ENCODE measurements around the gene SPSB2.
"Not testable (repeated sequence)": the region's sequence is repeated elsewhere in the genome, so short reads cannot be mapped to it uniquely, and the experiment has no call there.

The SPSB2 gene

GRCh38 chr12:6871052-6871957 lies 1.8 kb downstream of the SPSB2 start:
- Histone ChIP-seq H3K27ac (ENCODE audit: low read depth, low read length) (no peak overlapping the region), H3K4me3 (ENCODE audit: low read depth in 1 of 2, low read length in 2 of 2) (peak overlapping the region; percentile 75 to 94), H3K9me3 (ENCODE audit: control insufficient read depth in 1 of 2, low read length in 2 of 2) (no peaks in the 10 kb centered on the region), H3K9ac (ENCODE audit: low read depth in 1 of 2, low read length in 2 of 2) (peak overlapping the region; percentile 91 to 94), H3K27me3 (ENCODE audit: control insufficient read depth in 1 of 2, insufficient read depth in 2 of 2, low read length in 2 of 2) (no peaks in the 10 kb centered on the region), H3K36me3 (ENCODE audit: control insufficient read depth in 1 of 2, insufficient read depth in 2 of 2, low read length in 2 of 2) (peaks cover 15 to 20% of the 10 kb centered on the region in 2 donors), H3K4me1 (ENCODE audit: control insufficient read depth in 1 of 2, insufficient read depth in 2 of 2, low read length in 2 of 2) (peaks cover 47 to 48% of the 10 kb centered on the region in 2 donors)

DNA sequence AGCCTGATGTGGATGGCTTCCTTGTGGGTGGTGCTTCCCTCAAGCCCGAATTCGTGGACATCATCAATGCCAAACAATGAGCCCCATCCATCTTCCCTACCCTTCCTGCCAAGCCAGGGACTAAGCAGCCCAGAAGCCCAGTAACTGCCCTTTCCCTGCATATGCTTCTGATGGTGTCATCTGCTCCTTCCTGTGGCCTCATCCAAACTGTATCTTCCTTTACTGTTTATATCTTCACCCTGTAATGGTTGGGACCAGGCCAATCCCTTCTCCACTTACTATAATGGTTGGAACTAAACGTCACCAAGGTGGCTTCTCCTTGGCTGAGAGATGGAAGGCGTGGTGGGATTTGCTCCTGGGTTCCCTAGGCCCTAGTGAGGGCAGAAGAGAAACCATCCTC lies 2.8 kb downstream of the SPSB2 start:
- peak overlapping the region; percentile 8 to 75 for H3K9ac ChIP-seq (ENCODE audit: low read depth in 1 of 2, low read length in 2 of 2)
- H3K4me3 ChIP-seq (ENCODE audit: low read depth in 1 of 2, low read length in 2 of 2); H3K27me3 ChIP-seq (ENCODE audit: control insufficient read depth in 1 of 2, insufficient read depth in 2 of 2, low read length in 2 of 2); H3K27ac ChIP-seq (ENCODE audit: low read depth, low read length); H3K9me3 ChIP-seq (ENCODE audit: control insufficient read depth in 1 of 2, low read length in 2 of 2): not testable (repeated sequence)
- H3K36me3 ChIP-seq (ENCODE audit: control insufficient read depth in 1 of 2, insufficient read depth in 2 of 2, low read length in 2 of 2): peaks cover 15 to 24% of the 10 kb centered on the region in 2 donors
- peaks cover 47 to 48% of the 10 kb centered on the region in 2 donors for H3K4me1 ChIP-seq (ENCODE audit: control insufficient read depth in 1 of 2, insufficient read depth in 2 of 2, low read length in 2 of 2)

DNA sequence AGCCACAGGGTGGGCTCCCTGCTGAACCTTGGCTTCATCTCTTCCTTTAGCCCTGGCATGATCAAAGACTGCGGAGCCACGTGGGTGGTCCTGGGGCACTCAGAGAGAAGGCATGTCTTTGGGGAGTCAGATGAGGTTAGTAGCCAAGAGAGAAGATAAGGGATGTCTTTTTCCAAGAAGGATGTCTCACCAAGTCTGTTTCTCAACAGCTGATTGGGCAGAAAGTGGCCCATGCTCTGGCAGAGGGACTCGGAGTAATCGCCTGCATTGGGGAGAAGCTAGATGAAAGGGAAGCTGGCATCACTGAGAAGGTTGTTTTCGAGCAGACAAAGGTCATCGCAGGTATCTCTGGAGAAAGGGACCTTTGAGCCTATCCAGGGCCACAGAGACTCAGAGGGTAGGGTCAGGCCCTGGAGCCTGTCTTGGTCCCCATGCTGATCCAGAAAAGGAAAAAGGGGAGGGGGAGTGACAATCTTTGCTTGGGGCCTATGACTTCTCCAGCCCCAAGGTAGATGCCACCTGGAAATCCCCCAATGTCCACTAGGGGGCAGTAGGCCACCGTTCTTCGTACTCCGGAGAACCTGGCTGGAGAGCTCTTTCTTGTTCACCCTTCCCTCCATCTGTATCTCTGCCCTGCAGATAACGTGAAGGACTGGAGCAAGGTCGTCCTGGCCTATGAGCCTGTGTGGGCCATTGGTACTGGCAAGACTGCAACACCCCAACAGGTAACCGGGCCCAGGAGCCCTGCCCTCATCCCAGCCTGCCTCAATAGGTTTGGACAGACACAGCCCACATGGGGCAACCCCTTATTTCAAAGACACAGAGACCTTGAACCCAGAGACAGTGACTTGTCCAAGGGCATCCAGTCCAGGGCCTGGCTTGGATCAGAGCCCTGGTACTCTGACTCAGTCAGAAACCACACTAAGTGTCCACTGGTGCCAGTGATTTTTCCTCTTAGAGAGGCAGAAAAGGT lies 3.8 kb downstream of the SPSB2 start:
- Histone ChIP-seq H3K9me3 (ENCODE audit: control insufficient read depth in 1 of 2, low read length in 2 of 2) (no peaks in the 10 kb centered on the region), H3K9ac (ENCODE audit: low read depth in 1 of 2, low read length in 2 of 2) (peak overlapping the region; percentile 75 to 81), H3K27ac (ENCODE audit: low read depth, low read length) (peak overlapping the region; percentile 8), H3K27me3 (ENCODE audit: control insufficient read depth in 1 of 2, insufficient read depth in 2 of 2, low read length in 2 of 2) (no peaks in the 10 kb centered on the region), H3K36me3 (ENCODE audit: control insufficient read depth in 1 of 2, insufficient read depth in 2 of 2, low read length in 2 of 2) (peaks cover 22 to 33% of the 10 kb centered on the region in 2 donors), H3K4me3 (ENCODE audit: low read depth in 1 of 2, low read length in 2 of 2) (peak overlapping the region; percentile 80 to 94), H3K4me1 (ENCODE audit: control insufficient read depth in 1 of 2, insufficient read depth in 2 of 2, low read length in 2 of 2) (peaks cover 47 to 48% of the 10 kb centered on the region in 2 donors)

- Histone ChIP-seq H3K27me3 (ENCODE audit: control insufficient read depth in 1 of 2, insufficient read depth in 2 of 2, low read length in 2 of 2) (no peaks in the 10 kb centered on the region), H3K9me3 (ENCODE audit: control insufficient read depth in 1 of 2, low read length in 2 of 2) (no peaks in the 10 kb centered on the region), H3K4me3 (ENCODE audit: low read depth in 1 of 2, low read length in 2 of 2) (peak overlapping the region; percentile 80 to 94), H3K4me1 (ENCODE audit: control insufficient read depth in 1 of 2, insufficient read depth in 2 of 2, low read length in 2 of 2) (peaks cover 45 to 47% of the 10 kb centered on the region in 2 donors), H3K9ac (ENCODE audit: low read depth in 1 of 2, low read length in 2 of 2) (peak overlapping the region; percentile 75 to 81), H3K27ac (ENCODE audit: low read depth, low read length) (peak overlapping the region; percentile 94), H3K36me3 (ENCODE audit: control insufficient read depth in 1 of 2, insufficient read depth in 2 of 2, low read length in 2 of 2) (peaks cover 25 to 41% of the 10 kb centered on the region in 2 donors)
These were observed 4.7 kb downstream of the SPSB2 start for GRCh38 chr12:6868211-6869048.

- H3K4me3 ChIP-seq (ENCODE audit: low read depth in 1 of 2, low read length in 2 of 2): peak within 1 kb of the TSS; percentile 80 to 94
- H3K27me3 ChIP-seq (ENCODE audit: control insufficient read depth in 1 of 2, insufficient read depth in 2 of 2, low read length in 2 of 2): no peaks in the 10 kb centered on the region
- H3K9me3 ChIP-seq (ENCODE audit: control insufficient read depth in 1 of 2, low read length in 2 of 2): no peaks in the 10 kb centered on the region
- H3K9ac ChIP-seq (ENCODE audit: low read depth in 1 of 2, low read length in 2 of 2): peak within 1 kb of the TSS; percentile 81 to 82
- peaks cover 32 to 49% of the 10 kb centered on the region in 2 donors for H3K36me3 ChIP-seq (ENCODE audit: control insufficient read depth in 1 of 2, insufficient read depth in 2 of 2, low read length in 2 of 2)
- peaks cover 45 to 47% of the 10 kb centered on the region in 2 donors for H3K4me1 ChIP-seq (ENCODE audit: control insufficient read depth in 1 of 2, insufficient read depth in 2 of 2, low read length in 2 of 2)
- H3K27ac ChIP-seq (ENCODE audit: low read depth, low read length): peak within 1 kb of the TSS; percentile 94
These were observed 5.5 kb downstream of the SPSB2 start, which contains the start of gene TPI1 for GRCh38 chr12:6867413-6868210. TPI1 (plus strand) TSS chr12:6867531; CDS start chr12:6867567, 36 bp downstream.

- H3K4me3 ChIP-seq (ENCODE audit: low read depth in 1 of 2, low read length in 2 of 2): peak overlapping the region; percentile 77 to 94
- H3K4me1 ChIP-seq (ENCODE audit: control insufficient read depth in 1 of 2, insufficient read depth in 2 of 2, low read length in 2 of 2): peaks cover 38 to 44% of the 10 kb centered on the region in 2 donors
- peaks cover 32 to 53% of the 10 kb centered on the region in 2 donors for H3K36me3 ChIP-seq (ENCODE audit: control insufficient read depth in 1 of 2, insufficient read depth in 2 of 2, low read length in 2 of 2)
- no peaks in the 10 kb centered on the region for H3K9me3 ChIP-seq (ENCODE audit: control insufficient read depth in 1 of 2, low read length in 2 of 2)
- no peaks in the 10 kb centered on the region for H3K27me3 ChIP-seq (ENCODE audit: control insufficient read depth in 1 of 2, insufficient read depth in 2 of 2, low read length in 2 of 2)
- peak overlapping the region; percentile 81 to 82 for H3K9ac ChIP-seq (ENCODE audit: low read depth in 1 of 2, low read length in 2 of 2)
- peak overlapping the region; percentile 79 for H3K27ac ChIP-seq (ENCODE audit: low read depth, low read length)
These were observed 6.1 kb downstream of the SPSB2 start for GRCh38 chr12:6866920-6867412.

DNA sequence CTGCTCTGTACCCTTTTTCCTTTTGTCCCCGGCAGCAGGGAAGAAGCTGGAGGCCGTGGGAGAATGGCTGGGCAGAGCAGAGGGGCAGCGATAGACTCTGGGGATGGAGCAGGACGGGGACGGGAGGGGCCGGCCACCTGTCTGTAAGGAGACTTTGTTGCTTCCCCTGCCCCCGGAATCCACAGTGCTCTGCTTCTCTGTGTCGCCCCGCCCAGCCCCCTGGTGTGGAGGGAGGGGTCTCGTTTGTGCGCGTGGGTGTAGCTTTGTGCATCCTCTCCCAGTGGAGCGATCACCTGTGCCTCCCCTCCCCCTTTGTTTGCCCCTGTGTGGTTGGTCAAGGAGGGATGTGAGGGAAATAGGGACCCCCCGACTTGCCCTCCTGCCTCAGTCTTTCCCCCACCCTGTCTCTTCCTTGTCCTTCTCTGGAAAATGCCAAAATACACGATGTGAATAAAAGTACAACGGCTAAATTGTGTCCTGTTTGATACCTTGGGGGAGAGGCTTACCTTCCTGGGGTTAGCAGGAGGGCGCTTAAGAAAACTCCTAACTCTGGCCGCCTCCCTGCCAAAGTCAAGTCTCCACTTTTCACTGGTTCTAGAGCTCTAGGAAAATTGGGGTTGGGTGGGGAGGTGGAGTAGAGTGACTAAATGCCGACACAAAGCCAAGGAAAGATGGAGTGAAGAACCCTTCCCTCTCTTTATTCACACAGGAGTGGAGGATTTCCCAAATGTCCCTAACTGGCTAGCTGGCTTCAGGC lies 6.8 kb downstream of the SPSB2 start:
- H3K9ac ChIP-seq (ENCODE audit: low read depth in 1 of 2, low read length in 2 of 2): peak overlapping the region; percentile 81 to 82
- H3K27ac ChIP-seq (ENCODE audit: low read depth, low read length): no peak overlapping the region
- H3K9me3 ChIP-seq (ENCODE audit: control insufficient read depth in 1 of 2, low read length in 2 of 2): no peaks in the 10 kb centered on the region
- peaks cover 37 to 58% of the 10 kb centered on the region in 2 donors for H3K36me3 ChIP-seq (ENCODE audit: control insufficient read depth in 1 of 2, insufficient read depth in 2 of 2, low read length in 2 of 2)
- H3K4me3 ChIP-seq (ENCODE audit: low read depth in 1 of 2, low read length in 2 of 2): peak overlapping the region; percentile 77 to 94
- no peaks in the 10 kb centered on the region for H3K27me3 ChIP-seq (ENCODE audit: control insufficient read depth in 1 of 2, insufficient read depth in 2 of 2, low read length in 2 of 2)
- H3K4me1 ChIP-seq (ENCODE audit: control insufficient read depth in 1 of 2, insufficient read depth in 2 of 2, low read length in 2 of 2): peaks cover 32 to 38% of the 10 kb centered on the region in 2 donors

- Histone ChIP-seq H3K36me3 (ENCODE audit: control insufficient read depth in 1 of 2, insufficient read depth in 2 of 2, low read length in 2 of 2) (peaks cover 39 to 58% of the 10 kb centered on the region in 2 donors), H3K4me1 (ENCODE audit: control insufficient read depth in 1 of 2, insufficient read depth in 2 of 2, low read length in 2 of 2) (peaks cover 22 to 29% of the 10 kb centered on the region in 2 donors)
- not testable (repeated sequence) for H3K4me3 ChIP-seq (ENCODE audit: low read depth in 1 of 2, low read length in 2 of 2)
These were observed 7.8 kb downstream of the SPSB2 start for GRCh38 chr12:6865307-6865706.

More at GRCh38 chr12:6865307-6865706, 7.8 kb downstream of the SPSB2 start:
- not testable (repeated sequence) for H3K27ac ChIP-seq (ENCODE audit: low read depth, low read length); H3K27me3 ChIP-seq (ENCODE audit: control insufficient read depth in 1 of 2, insufficient read depth in 2 of 2, low read length in 2 of 2); H3K9me3 ChIP-seq (ENCODE audit: control insufficient read depth in 1 of 2, low read length in 2 of 2); H3K9ac ChIP-seq (ENCODE audit: low read depth in 1 of 2, low read length in 2 of 2)

All from duodenal mucosa (tissue), 2 donors.